HuH-7.5 (cell line): ENCODE measurements around the gene RFX6.

Source experiments
- DNase-seq: peaks from one replicate; pipeline ENCODE4 v3.0.0; 2011; ENCODE audit warnings: low spot score

The RFX6 gene

GRCh38 chr6:116971959-116972358, 94.9 kb downstream of the RFX6 start:
- DNase-seq, result no peak

- DNase-seq, result no peak
Observed at GRCh38 chr6:116973976-116974375, 96.9 kb downstream of the RFX6 start.

- DNase-seq, result no peak
Observed at GRCh38 chr6:116974526-116975316, 97.7 kb downstream of the RFX6 start.

GRCh38 chr6:116975600-116975999, 98.6 kb downstream of the RFX6 start:
- DNase-seq, result no peak

- DNase-seq, result no peak
Observed at GRCh38 chr6:116979560-116979959, 102.5 kb downstream of the RFX6 start.
